ENCODE measurements around the gene BHLHA15. TPM values are rescaled to one million over a fixed set of nuclear protein-coding genes. Genes with fewer than 3 reads are reported as not detected.

Gene BHLHA15
- total and polyA plus RNA-seq, 9 of the 15 experiments (the other 6 are each of a cell fraction or from before 2014, with no cell fraction given), result 0.22 to 2.0 (median 1.1) TPM; not detected in 4

GRCh38 chr7:98217623-98218582 is 6.7 kb downstream of the BHLHA15 start (continued):
- no peak for TF ChIP-seq HBP1 (CRISPR knock-in tag; IDR thresholded peaks at IDR 0.05)
- TF ChIP-seq NR1H2 (CRISPR knock-in tag; IDR thresholded peaks at IDR 0.05), result no peak
- no peak for TF ChIP-seq ZNF239 (CRISPR knock-in tag; IDR thresholded peaks at IDR 0.05)
- no peak for TF ChIP-seq BRD4 (IDR thresholded peaks at IDR 0.05)
- TF ChIP-seq ZNF518B (CRISPR knock-in tag; IDR thresholded peaks at IDR 0.05), result no peak
- TF ChIP-seq NONO (IDR thresholded peaks at IDR 0.05; ENCODE audit: low read depth in 2 of 2, low read length in 1 of 2), result no peak
- no peak for TF ChIP-seq TCF15 (CRISPR knock-in tag; IDR thresholded peaks at IDR 0.05)
- TF ChIP-seq PRDM10 (IDR thresholded peaks at IDR 0.05; ENCODE audit: partially characterized antibody), result no peak
- TF ChIP-seq ETS1 (conservative IDR thresholded peaks at IDR 0.05; ENCODE audit: control insufficient read depth, low read depth, low read length), result no peak
- TF ChIP-seq NFE2L1 (tag; IDR thresholded peaks at IDR 0.05; ENCODE audit: borderline replicate concordance, low read depth), result no peak
- no peak for TF ChIP-seq E2F8 (IDR thresholded peaks at IDR 0.05; ENCODE audit: low read depth, partially characterized antibody)

All from K562 (cell line).